Measurements from ENCODE around the gene NHSL2. TPM values are rescaled to one million over a fixed set of nuclear protein-coding genes. Genes with fewer than 3 reads are reported as not detected.

Gene NHSL2
- total and polyA plus RNA-seq, 8 donors = under 0.01 to 6.4 (median 1.7) TPM

- WGBS, 5 donors = 37 to 59% (median 43%) methylated on average over 9 of the region's 9 CpGs
- peak in 1 of 2 donors; percentile 58 for DNase-seq
- Histone ChIP-seq H3K27ac (peak overlapping the region in 4 of 5 donors; percentile 65 to 77 (median 75)), H3K4me1 (peaks cover 12 to 38% (median 23%) of the 10 kb centered on the region in 4 donors), H3K4me3 (no peak overlapping the region), H3K27me3 (peaks cover 0 to 5% (median 0%) of the 10 kb centered on the region in 3 donors), H3K36me3 (no peaks in the 10 kb centered on the region), H3K9me3 (no peaks in the 10 kb centered on the region)
- TF ChIP-seq EP300 (IDR thresholded peaks at IDR 0.05) = no peak
- no peak for TF ChIP-seq POLR2A (IDR thresholded peaks at IDR 0.05)
- no peak for TF ChIP-seq CTCF (IDR thresholded peaks at IDR 0.05)
- TF ChIP-seq POLR2AphosphoS5 (IDR thresholded peaks at IDR 0.05) = no peak
- intact Hi-C loops (cut with DNase I; ENCODE audit: low total_unique reads) = no loop called here
These were observed 135.1 kb downstream of the NHSL2 start for GRCh38 chrX:72045552-72046277.

- intact Hi-C loops (cut with DNase I; ENCODE audit: low total_unique reads) = no loop called here
- peak overlapping the region in 4 of 5 donors; percentile 65 to 77 (median 75) for H3K27ac ChIP-seq
- WGBS, 5 donors = 12 to 50% (median 31%) methylated on average over 6 of the region's 6 CpGs
These were observed 135.8 kb downstream of the NHSL2 start for GRCh38 chrX:72046447-72046846.

GRCh38 chrX:72048510-72049455, 138.1 kb downstream of the NHSL2 start:
- peak in 1 of 2 donors; percentile 50 for DNase-seq
- TF ChIP-seq POLR2AphosphoS5 (IDR thresholded peaks at IDR 0.05) (no peak), CTCF (IDR thresholded peaks at IDR 0.05) (no peak), EP300 (IDR thresholded peaks at IDR 0.05) (no peak), POLR2A (IDR thresholded peaks at IDR 0.05) (no peak)
- H3K4me3 ChIP-seq = no peak overlapping the region
- H3K4me1 ChIP-seq = peaks cover 12 to 45% (median 23%) of the 10 kb centered on the region in 4 donors
- H3K36me3 ChIP-seq = no peaks in the 10 kb centered on the region
- 56 to 73% (median 66%) methylated on average over 8 of the region's 8 CpGs for WGBS, 5 donors
- intact Hi-C loops (cut with DNase I; ENCODE audit: low total_unique reads) = no loop called here
- H3K27me3 ChIP-seq = peaks cover 0 to 5% (median 0%) of the 10 kb centered on the region in 3 donors
- H3K9me3 ChIP-seq = no peaks in the 10 kb centered on the region
- peak overlapping the region in 2 of 5 donors; percentile 14 to 18 for H3K27ac ChIP-seq

More at GRCh38 chrX:72046447-72046846, 135.8 kb downstream of the NHSL2 start:
- H3K9me3 ChIP-seq = no peaks in the 10 kb centered on the region
- no peak for DNase-seq
- H3K27me3 ChIP-seq = peaks cover 0 to 5% (median 0%) of the 10 kb centered on the region in 3 donors
- H3K4me3 ChIP-seq = no peak overlapping the region
- TF ChIP-seq CTCF (IDR thresholded peaks at IDR 0.05) (no peak), POLR2A (IDR thresholded peaks at IDR 0.05) (no peak), POLR2AphosphoS5 (IDR thresholded peaks at IDR 0.05) (no peak), EP300 (IDR thresholded peaks at IDR 0.05) (no peak)
- H3K36me3 ChIP-seq = no peaks in the 10 kb centered on the region
- H3K4me1 ChIP-seq = peaks cover 12 to 38% (median 23%) of the 10 kb centered on the region in 4 donors

- TF ChIP-seq POLR2A (IDR thresholded peaks at IDR 0.05) (no peak), EP300 (IDR thresholded peaks at IDR 0.05) (no peak), POLR2AphosphoS5 (IDR thresholded peaks at IDR 0.05) (no peak), CTCF (IDR thresholded peaks at IDR 0.05) (no peak)
- intact Hi-C loops (cut with DNase I; ENCODE audit: low total_unique reads) = no loop called here
- H3K36me3 ChIP-seq = no peaks in the 10 kb centered on the region
- peak overlapping the region in 2 of 5 donors; percentile 17 to 20 for H3K27ac ChIP-seq
- 29 to 47% (median 43%) methylated on average over 5 of the region's 5 CpGs for WGBS, 5 donors
- H3K9me3 ChIP-seq = no peaks in the 10 kb centered on the region
- DNase-seq = no peak
- H3K4me3 ChIP-seq = no peak overlapping the region
- H3K27me3 ChIP-seq = peaks cover 0 to 5% (median 0%) of the 10 kb centered on the region in 3 donors
- H3K4me1 ChIP-seq = peaks cover 11 to 42% (median 22%) of the 10 kb centered on the region in 4 donors
These were observed 139.4 kb downstream of the NHSL2 start for GRCh38 chrX:72050011-72050410.
